Endothelial cell of umbilical vein (primary cell): Measurements from ENCODE around the gene HTR2C.

Source experiments
- CTCF ChIP-seq, 2 donors: IDR thresholded peaks; 1 replicate in 1 of 2; 2 replicates in 1 of 2; pipeline ENCODE4 v1.5.1; 2011; ENCODE audit warnings: low read length in 2 of 2, mild to moderate bottlenecking in 2 of 2, moderate library complexity in 2 of 2, control low read depth in 1 of 2, inconsistent platforms in 1 of 2, low read depth in 1 of 2; ENCODE audit not compliant: insufficient read depth in 1 of 2; ENCODE audit errors: extremely low read depth in 1 of 2
- EZH2 ChIP-seq: IDR thresholded peaks from 2 replicates; pipeline ENCODE4 v1.6.1; 2012; ENCODE audit warnings: borderline replicate concordance, low read depth, mild to moderate bottlenecking, moderate library complexity, low read length, inconsistent platforms; ENCODE audit not compliant: severe bottlenecking
- FOS ChIP-seq: IDR thresholded peaks from 2 replicates; pipeline ENCODE4 v1.6.1; 2011; ENCODE audit warnings: mild to moderate bottlenecking, low read length, moderate library complexity, borderline replicate concordance; ENCODE audit not compliant: insufficient read depth
- JUN ChIP-seq: IDR thresholded peaks from 2 replicates; pipeline ENCODE4 v1.6.1; 2011; ENCODE audit warnings: borderline replicate concordance, low read depth; ENCODE audit not compliant: insufficient read length, insufficient read depth
- POLR2A ChIP-seq: IDR thresholded peaks from 2 replicates; pipeline ENCODE4 v1.6.1; 2012; ENCODE audit warnings: low read depth, mild to moderate bottlenecking, control low read depth, low read length

- no peak for TF ChIP-seq EZH2
- no peak for TF ChIP-seq FOS
- TF ChIP-seq CTCF (IDR thresholded peaks at IDR 0.05; ENCODE audit: extremely low read depth in 1 of 2, insufficient read depth in 1 of 2, low read depth in 1 of 2, low read length in 2 of 2), result no peak
- no peak for TF ChIP-seq JUN
- no peak for TF ChIP-seq POLR2A
Measured at GRCh38 chrX:114615765-114616164, 31.9 kb downstream of the HTR2C start.
